CD4-positive, alpha-beta T cell treated with Interleukin-10 for 1 hour (primary cell): ENCODE results near the gene BPIFB2.
"Not testable (repeated sequence)": the region's sequence is repeated elsewhere in the genome, so short reads cannot be mapped to it uniquely, and the experiment has no call there.

ENCODE experiments used
- DNase-seq: peaks from one replicate; pipeline ENCODE4 v3.0.0-alpha.2; 2020

Gene BPIFB2, protein sequence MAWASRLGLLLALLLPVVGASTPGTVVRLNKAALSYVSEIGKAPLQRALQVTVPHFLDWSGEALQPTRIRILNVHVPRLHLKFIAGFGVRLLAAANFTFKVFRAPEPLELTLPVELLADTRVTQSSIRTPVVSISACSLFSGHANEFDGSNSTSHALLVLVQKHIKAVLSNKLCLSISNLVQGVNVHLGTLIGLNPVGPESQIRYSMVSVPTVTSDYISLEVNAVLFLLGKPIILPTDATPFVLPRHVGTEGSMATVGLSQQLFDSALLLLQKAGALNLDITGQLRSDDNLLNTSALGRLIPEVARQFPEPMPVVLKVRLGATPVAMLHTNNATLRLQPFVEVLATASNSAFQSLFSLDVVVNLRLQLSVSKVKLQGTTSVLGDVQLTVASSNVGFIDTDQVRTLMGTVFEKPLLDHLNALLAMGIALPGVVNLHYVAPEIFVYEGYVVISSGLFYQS

DNA sequence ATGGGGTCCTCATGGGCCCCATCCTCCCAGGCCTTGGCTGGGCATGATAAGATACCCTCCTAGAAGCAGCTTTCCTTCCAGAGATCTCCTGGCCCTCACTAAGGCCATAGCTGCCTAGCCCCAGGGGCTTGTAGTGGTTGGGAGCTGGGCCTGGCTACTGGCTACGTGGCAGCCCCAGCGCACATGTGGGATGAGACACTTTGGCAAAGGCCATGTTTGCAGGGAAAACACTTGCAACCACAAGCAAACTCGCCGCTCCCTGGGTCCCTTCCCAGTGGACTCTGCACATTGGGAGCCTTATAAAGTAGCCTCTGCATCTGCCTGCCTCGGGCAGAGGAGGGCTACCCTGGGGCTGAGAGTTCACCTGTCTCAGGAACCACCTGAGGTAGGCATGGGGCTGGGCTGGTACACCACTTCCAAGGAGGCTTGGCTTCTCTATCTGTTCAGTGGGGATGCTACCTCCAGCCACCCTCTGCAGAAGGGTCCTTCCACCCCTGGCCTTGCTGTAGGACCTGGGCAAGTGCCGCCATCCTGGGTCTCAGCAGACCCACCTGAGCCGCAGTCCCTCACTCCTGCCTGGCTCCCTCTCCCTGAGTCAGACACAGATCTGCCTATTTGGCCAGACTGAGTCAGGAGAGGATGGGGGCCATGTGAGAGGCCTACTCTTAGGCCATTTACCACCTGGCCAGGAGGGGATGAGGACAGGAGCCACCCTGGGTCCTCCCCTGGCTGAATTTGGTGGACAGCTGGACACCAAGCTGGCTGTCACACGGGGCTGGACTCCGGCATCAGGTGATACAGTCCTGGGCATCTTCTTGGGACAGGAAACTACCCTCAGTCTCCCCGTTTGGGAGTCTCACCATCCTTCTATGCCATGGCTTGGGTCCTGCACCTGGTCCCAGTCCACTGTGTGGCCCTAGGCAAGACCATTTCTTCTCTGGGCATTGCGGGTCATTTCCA lies at the start of gene BPIFB2:
Gene BPIFB2, plus strand, starts transcription at position 329 of the 960 bp plus-strand sequence. CDS start 871 bp downstream, outside the sequence.
- DNase-seq: no peak

DNA sequence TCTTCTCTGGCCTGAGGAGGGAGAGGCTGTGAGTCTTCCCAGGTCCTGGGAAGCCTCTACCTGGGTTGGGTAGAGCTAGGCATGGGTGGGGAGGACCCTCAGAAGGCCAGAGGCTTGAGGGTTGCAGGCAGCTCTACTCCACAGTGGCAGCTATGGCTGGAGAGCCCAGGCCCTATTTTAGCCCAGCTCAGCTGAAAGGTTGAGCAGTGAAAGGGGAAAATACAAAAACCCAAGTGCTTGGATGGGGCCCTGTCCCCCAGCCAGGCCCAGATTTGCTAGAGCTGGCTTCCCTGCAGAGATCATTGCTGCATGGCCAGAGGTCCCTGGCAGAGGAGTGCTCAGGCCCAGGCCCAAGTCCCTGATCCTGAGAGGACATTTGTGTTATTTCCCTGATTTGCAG lies 48.9 kb upstream of the BPIFB2 start:
- DNase-seq: no peak

DNA sequence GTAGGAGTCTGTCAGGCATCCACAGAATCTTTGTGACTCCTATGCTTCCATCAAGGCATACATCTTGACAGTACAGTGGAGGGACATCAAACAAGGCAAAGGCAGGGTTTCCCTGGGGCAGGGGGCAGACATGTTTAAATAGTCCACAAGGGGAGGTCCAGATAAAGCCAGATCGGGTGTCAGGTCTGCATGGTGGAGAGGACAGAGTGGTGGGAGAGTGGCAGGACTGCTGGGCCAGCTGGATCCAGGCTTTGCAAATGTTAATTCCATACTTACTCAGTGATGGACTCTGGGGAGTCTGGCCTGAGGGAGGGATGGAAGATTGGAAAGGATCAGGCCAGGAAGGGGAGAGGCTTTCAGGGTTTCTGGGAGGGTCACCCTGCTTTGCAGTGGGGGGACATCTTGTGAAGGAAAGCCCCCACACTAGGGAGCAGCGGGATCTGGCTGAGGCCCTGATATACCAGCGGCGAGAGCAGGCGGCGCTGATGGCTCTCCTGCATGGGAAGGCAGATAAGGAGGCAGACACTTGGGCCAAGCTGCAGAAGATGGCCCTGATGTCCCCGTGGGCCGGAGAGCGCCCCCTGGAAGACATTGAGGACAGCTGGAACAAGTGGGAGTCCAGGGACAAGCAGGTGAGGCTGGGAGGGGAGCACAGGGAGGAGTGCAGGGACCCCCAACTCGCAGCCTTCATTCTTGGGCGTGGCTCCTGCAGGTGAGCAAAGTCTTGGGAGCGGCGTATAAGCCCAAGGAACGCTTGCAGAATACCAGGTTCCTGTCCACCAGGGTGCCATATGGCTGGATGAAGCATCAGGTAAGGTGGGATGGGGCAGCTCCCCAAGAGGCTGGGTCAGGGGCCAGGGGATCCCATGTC lies 47.9 kb upstream of the BPIFB2 start:
- no peak for DNase-seq

DNA sequence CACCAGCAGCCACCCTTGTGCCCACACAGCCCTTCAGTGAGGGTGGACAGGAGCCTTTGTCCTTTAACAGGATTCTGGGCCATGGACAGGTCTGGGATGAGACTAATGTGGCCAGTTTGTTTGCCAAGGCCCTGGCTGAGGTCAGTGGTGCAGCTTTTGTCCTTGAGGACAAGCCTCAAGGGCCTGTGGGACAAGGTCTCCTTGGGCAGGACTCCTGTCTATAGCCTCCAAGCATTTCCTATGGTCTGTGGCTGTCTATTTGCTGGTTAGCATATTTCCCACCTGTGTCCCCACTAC lies 47.3 kb upstream of the BPIFB2 start:
- no peak for DNase-seq

DNA sequence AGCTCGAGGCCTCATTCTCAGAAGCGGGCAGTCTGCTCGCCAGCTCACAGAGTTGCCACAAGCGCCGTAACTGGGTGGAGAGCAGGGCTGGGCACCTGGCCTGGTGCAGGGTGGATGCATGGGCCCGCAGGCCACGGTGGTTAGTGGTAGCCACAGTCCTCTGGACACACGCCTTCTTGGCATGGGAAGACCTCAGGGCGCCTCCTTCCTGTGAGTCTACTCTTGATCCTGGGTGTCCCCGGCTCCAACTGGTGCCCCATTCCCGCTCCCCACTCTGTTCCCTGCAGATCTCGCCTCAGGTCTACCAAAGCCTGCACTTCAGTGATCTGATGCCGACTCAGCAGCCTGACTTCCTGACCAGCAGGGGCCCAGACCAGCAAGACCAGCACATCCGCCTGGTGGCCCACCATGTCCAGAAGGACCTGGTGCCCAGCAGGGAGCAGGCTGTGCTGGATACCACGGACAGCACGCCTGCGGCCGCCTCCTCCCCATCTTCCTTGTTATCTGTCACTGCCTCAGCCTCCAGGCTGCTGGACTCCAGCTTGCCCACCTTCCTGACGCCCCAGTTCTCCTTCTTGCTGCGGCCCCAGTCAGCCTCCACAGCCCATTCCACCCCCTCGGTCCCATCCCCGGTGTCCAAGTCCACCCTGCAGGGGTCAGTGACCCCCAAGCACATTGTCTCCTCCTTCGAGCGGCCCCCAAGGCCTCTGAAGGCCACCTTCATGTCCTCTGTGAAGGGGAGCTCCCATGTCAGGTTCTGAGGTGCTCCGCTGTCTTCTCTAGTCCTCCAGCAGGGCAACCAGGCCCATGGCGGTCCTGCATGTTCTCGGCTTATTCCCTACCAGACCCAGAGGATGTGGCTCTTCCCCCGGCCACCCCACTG lies 46.4 kb upstream of the BPIFB2 start:
- no peak for DNase-seq

DNA sequence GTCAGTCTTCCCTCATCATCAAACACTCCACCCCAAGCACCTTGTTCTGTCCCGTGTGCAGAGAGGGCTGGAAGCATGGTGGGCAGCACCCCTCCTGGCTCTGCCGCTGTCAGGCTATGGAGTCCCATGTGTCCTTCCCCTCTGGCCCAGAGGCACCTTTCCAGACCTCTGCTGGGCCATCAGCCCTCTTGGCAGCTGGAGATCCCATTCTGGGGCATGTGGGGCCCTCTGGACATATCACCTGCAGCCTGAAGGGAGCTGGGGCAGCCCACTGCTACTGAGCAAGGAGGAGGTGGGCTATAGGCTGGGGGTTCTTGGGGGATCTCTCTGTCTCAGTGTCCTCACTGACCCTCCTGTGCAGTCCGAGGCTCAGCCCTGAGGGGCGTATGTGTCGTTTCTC lies 45.5 kb upstream of the BPIFB2 start:
- no peak for DNase-seq

DNA sequence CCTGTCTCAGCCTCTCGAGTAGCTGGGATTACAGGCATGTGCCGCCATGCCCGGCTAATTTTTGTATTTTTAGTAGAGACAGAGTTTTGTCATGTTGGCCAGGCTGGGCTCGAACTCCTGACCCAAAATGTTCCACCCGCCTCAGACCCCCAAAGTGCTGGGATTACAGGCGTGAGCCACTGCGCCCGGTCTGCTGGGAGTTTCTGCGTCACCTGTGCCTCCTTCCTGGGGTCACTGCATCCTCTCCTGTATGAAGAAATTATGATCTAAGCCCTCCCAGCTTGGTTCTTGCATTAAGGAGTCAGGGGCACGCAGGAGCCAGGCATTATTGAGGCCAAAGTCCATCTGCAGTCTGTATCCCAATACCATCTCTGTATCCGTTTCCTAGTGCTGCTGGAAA lies 44.9 kb upstream of the BPIFB2 start:
- DNase-seq: not testable (repeated sequence)

DNA sequence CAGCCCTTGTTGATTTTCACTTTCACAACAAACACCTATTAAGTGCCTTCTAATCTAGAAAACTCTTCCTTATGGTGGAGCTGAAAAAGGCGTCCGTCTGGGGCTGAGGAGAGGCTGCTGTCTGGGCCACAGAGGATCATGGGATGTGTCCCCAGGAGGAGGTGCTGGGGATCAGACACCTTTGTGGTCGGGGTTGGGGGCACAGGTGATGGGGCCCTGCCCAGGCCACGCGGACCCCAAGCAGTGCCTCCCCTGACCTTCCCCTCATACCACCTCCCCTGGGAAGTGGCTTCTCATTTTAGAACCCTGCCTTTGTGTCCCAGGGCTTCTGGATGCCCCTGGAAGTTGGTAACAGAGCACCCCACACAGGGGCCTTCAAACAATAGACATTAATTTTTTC lies 44.3 kb upstream of the BPIFB2 start:
- no peak for DNase-seq

DNA sequence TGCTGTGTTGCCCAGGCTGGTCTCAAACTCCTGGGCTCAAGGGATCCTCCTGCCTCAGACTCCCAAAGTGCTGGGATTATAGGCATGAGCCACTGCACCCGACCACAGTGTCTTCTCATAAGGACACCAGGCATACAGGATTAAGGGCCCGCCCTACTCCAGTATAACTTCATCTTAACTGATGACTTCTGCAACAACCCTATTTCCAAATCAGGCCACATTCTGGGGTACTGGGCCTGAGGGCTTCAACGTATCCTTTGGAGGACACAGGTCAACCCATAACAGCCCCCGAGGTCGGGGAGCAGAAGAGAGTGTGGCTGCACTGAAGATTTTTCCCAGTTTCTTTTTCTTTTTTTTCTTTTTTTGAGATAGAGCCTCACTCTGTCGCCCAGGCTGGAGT lies 42.9 kb upstream of the BPIFB2 start:
- no peak for DNase-seq

DNA sequence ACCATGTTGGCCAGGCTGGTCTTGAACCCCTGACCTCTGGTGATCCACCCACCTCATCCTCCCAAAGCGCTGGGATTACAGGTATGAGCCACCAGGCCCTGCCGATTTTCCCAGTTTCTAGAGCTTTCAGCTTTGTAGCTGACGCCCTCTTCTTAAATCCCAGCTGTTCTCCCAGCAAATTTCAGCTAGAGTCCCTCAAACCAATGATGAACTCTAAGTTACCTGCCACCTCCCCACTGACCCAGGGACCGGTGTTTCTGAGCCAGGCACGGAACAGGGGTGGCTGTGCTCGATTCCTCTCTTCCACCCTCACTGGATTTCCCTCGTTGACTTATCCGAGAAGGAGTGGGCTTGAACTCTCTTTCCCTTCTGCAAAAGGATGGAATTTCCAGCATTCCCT lies 42.4 kb upstream of the BPIFB2 start:
- DNase-seq: no peak

DNA sequence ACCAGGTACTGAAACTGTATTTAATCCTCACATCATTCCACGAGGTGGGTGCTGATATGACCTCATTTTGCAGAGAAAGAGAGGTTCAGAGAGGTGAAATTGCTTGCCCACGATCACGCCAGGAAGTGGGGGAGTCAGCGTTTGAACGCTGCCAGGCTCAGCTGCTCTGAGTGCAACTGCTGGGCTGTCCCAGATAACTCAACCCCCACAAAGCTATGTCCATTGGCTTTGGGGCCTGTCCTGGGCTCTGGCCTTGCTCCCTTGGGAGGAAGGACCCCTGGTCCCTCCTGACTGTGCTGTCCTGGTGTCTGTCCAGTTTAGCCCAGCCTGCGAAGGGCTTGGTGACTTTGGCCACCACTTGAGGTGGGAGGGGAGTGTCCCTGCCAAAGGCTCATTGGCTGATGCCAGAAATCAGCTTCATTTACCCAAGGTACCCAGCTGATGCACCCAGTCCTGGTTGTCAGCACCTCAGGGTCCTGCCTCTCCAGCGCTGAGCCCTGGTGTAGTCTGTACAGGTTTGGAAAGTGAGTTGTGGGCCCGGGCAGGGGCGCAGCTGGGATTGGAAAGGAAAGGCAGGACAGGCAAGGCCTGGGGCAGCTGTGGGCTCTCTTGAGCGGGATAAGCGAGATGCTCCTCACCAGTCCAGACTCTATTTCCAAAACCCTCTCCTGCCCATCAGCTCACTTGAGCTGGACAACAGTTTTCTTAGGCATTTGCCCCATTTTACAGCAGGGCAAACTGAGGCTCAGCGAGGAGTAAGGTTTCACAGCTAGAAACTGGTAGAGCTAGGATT lies 41.7 kb upstream of the BPIFB2 start:
- peak; percentile 48 for DNase-seq

DNA sequence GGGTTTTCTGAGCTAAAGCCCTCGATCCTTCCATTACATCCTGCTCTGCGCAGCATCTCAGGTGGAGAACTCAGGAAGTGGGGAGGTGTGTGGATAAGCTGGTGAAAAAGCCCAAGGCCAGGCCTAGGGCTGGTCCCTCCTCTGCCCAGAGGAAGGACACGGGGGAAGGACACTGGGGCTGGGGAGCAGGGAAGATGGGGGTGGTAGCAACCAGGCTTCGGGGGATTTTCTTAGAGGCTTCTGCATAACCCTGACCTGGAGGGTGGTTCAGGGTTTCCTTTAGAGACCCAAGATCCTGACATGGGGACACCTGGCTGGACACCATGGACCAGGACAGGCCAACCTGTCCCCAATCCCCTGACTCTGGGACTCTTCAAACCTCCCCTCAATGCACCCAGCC lies 41.1 kb upstream of the BPIFB2 start:
- no peak for DNase-seq

DNA sequence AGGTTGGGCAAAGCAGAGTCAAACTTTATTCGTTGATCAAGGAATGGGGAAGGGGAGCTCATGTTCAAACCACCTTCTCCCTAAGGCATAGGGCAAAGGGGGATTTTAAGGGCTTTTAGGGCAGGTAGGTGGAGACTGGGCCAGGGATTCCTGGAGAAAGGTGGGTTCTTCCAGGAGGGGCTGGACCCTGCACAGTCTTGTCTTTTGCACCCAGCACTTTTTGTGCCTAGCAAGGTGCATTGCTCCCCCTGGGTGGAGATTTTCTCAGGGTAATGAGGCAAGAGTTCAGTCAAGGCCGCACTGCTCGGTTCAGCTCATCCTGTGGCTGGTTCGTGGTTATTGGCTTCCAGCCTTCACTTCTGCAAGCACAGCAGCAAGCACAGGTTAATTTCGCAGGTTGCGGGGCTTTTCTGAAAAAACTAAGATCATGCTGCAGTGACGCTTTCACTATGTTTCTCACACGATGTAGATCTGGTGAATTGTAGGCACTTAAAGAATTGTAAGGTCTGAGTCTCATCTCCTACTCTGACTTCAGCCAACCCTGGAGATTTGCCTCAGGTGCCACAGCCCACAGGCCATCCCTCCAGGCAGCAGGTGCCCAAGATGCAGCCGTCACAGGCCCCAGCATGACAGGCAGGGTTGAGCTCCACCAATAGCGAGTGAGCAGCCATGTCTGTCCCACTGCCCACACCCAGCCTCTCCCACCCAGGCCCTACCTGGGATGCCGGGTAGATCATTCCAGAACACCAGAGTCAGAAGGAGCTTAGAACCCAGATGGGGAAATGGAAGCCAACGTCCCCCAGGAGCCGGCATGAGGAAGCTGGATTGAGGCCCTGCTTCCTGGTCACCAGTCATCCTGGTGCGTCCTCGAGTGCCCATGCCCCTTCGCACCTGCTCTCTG lies 40.4 kb upstream of the BPIFB2 start:
- peak; percentile 72 for DNase-seq

DNA sequence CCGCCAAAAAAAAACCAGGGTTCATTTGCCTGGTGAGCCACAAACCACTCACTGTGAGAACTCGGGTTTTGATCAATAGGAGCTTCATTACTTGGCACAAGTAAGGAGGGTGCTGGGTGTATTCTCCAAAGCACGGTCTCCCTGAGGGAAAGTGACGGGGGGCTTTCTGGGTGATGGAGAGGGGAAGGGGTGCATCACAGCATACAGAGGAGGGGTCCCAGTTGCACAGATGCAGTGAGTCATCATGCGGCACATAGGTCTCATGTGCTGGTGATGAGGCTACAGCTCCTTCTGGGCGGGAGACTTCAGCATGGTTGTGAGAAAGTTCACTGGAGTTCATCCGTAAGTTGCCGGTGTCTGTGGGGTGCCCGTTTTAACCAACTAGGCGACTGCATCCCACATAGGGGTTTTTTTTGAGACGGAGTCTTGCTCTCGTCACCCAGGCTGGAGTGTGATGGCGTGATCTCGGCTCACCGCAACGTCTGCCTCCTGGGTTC lies 39.5 kb upstream of the BPIFB2 start:
- DNase-seq: peak; percentile 73

DNA sequence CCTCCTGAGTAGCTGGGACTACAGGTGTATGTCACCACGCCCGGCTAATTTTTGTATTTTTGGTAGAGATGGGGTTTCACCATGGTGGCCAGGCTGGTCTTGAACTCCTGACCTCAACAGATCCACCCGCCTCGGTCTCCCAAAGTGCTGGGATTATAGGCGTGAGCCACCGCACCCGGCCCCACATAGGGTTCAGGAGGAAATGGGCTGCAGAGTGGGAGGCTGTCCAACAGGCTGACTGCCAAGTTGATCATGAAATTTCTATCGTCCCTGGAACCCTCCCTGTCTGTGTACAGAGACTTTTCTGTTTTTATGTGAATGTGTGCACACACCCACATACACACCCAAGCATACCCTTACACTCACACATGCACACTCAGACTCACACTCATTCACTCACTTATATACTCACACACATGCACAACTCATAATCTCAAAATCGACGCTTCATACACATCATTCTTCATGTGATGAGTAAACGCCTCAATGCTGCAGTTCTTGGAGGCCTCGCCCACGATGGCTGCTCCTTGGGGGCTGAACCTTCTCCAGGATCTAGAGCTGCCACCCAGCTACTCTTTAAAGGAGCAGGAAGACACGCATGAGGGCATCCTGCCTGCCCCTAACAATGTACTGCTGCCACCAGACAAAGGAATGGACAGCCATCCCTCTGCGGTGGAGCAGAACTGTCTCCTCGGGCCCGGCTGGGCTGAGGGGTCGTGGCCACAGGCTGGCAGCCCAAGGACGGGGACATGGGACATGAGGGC lies 38.8 kb upstream of the BPIFB2 start:
- DNase-seq: peak; percentile 22

DNA sequence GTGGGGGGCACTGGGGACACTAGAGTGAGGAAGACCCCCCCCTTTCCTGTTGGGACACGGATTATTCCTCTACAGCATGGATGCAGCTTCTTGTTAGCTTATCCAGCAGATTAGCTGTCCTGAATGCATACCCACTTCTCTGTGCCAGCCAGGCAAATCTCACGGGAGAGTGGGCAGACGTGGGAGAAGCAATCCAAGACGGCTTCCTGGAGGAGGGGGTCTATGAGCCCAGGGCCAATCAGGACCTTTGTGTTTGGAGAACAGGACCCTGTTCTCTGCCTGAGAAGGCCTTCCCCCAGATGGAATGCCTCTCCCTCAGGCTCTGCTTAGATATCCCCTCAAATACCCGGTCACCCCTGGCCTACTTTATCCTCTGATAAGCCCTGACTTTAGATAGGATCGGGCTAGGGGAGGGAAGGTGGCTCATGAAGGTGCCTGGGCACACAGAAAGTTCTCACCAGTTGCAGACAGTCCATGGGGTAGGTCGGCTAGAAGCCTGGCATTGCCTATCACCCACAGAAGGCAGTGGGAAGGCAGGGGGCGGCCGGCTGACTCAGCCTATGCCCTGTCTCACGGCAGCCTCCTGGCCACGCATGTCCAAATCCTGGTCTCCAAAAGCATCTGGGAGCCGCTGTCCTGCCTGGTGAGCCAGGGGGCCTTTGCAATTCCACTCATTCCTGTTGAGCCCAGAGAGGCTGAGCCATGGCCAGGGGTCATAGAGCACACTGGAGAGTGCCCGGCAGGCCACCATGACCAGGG lies 38.0 kb upstream of the BPIFB2 start:
- DNase-seq: no peak

DNA sequence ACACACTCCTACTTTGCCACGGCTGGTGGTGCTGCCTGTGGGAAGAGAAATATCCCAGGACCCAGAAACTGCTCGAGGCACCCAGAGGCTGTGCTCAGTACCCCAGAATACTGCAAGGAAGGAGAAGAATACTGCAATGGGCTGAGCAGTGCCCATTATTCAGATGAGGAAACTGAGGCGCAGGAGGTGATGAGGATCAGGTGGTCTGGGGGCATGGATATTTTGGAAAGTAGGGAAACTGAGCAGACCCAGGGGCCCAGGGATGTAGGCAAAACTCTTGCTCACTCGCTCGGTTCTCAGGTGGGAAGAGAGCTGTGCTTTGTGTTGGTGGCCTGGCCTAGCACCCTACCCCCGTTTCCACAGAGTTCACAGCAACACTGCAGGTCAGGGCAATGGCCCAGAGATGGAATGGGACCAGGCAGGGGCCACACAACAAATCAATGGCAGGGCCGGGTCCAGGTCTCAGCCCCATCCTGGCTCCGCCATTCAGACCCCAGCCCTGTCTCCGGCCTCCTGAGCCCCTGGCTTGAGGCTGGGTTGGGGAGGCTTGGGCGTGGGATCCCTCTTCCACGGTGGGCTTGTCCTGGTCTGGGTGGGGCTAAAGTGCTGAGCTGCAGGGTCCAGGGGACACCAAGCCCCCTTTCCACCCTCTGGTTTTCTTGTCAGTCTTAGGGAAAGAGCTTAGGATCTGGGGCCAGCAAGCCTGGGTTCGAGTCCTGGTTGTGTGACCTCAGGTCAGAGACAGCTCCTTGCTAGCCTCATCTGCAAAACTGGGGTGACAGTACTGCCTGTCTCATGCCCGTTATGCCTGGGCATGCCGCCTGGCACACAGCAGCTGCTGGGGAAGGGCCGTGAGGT lies 37.2 kb upstream of the BPIFB2 start:
- DNase-seq: no peak
